Hematopoietic multipotent progenitor cell treated with erythropoietin and hydrocortisone succinate and interleukin-3 and kit ligand, for 8 days (in vitro differentiated cells): ENCODE measurements around the gene ZNF484.
"Not testable (repeated sequence)": the region's sequence is repeated elsewhere in the genome, so short reads cannot be mapped to it uniquely, and the experiment has no call there.

Experiments
- DNase-seq: peaks from one replicate; pipeline ENCODE4 v3.0.0-alpha.2; 2015

Gene ZNF484

GRCh38 chr9:92877531-92878430 is at the start of gene ZNF484:
TSS of gene ZNF484 (minus strand) at chr9:92878038. CDS start at chr9:92875029, 3,009 bp downstream.
- peak; percentile 99 for DNase-seq

GRCh38 chr9:92920437-92920836 is 42.6 kb upstream of the ZNF484 start:
- no peak for DNase-seq

- no peak for DNase-seq
Observed at GRCh38 chr9:92917176-92917800, 39.5 kb upstream of the ZNF484 start.

GRCh38 chr9:92911511-92912475 is 34.0 kb upstream of the ZNF484 start:
- DNase-seq, result no peak

DNA sequence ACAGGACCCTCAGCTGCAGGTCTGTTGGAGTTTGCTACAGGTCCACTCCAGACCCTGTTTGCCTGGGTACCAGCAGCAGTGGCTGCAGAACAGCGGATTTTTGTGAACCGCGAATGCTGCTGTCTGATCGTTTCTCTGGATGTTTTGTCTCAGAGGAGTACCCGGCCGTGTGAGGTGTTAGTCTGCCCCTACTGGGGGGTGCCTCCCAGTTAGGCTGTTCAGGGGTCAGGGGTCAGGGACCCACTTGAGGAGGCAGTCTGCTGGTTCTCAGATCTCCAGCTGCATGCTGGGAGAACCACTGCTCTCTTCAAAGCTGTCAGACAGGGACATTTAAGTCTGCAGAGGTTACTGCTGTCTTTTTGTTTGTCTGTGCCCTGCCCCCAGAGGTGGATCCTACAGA is 27.3 kb upstream of the ZNF484 start:
- not testable (repeated sequence) for DNase-seq

- no peak for DNase-seq
Observed at GRCh38 chr9:92897323-92897722, 19.5 kb upstream of the ZNF484 start.

DNA sequence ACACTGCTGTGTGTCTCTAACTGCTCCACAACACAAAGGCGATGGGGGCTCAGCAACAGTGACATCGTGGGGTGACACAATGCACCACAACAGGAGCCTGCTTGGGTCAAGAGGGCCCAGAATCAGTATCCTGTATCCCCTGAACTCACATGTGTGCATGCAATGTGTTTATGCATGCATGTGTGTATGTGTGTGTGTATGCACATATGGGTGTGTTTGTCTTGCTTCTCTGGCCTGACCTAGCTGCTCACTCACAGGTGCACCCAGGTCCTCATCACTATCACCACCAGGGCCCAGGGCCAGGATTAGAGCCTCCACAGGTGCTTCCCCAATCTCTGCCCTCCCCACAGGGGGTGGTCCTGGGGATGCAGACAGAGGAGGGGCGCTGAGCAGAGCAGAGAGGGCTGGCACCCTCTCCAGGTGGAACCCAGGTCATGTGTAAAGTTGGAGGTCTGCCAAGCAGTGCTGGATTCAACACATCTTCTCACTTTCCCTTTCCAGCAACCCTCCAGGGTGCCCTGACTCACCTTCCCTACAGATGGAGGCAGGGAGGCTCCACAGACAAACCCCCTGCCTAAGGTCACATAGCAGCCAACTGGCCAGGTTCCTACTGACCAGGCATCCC is 18.1 kb upstream of the ZNF484 start:
- no peak for DNase-seq

DNA sequence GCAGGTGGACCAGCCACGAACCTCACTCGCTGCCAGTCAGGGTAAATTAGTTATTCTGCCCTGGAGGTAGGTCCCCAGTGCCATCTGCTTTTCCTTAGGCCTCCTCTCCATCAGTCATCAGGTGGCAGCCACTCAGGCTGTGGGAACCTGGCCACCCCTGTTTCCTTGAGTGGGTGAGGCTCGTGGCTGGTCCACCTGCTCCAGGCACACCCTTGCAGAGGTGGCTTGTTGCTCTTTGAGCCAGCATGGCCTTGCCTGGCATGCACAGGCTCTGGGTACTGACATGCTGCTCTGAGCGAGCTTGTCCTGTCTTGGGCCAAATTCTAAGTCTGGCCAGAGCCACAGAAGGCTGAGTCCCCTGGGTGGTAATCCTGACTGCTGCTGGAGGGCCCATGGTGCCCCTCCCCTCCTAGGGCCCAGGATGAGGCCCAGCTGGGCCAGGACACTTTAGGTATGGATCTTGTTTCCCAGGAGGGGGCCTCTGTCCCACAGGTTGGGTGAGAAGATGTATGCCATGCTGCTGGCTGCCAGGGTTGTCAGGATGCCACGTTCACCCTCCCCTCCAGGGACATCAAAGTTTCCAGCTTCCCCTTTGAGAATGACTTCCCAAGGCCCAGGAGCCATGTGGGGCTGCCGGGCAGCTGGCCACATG is 17.0 kb upstream of the ZNF484 start:
- DNase-seq, result no peak

DNA sequence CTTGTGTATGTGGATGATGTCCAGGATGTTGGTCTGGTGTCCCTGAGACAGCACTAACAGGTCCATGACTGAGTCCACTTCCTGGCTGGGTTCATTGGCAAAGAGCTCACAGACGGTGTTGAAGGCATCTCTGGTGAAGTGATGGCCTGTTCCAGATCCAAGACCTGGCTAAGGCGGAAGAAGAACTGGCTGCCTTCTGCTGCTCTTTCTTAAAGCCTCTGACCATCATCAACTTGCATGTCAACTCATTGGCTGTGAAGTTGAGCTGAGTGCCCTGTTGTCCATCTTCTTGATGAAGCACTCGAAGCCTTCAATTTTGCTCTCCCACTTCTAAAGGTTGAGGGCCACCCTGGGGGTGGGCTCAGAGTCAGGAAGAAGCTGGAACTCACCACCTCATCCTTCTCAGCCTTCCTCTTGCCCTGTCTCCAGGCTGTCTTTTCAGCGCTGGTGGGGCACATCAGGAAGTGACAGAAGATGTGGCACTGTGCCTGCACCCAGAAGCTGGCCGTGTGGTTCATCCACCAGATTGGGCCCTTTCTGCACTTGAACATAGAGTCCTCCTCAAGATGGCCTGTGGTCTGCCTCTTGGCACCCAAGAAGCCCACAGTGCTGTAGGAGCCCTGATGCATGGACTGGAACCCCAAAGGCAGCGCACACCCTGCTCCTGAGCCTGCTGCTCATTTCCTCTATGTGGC is 16.2 kb upstream of the ZNF484 start:
- DNase-seq, result not testable (repeated sequence)

DNA sequence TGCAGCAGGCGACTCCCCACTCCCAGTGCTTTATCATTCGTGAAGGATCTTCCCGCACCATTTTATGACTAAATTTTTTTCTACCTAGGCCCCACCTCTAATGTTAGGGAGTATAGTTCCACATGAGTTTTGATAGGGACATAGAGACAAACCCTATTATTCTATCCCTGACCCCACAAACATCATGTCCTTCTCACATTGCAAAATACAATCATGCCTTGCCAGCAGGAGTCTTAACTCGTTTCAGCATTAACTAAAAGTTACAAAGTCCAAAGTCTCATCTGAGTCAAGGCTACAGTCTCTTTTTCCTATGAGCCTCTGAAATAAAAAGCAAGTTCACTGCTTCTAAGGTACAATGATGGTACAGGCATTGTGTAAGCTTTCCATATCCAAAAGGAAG is 14.4 kb upstream of the ZNF484 start:
- DNase-seq, result not testable (repeated sequence)

- no peak for DNase-seq
Observed at GRCh38 chr9:92890761-92891160, 12.9 kb upstream of the ZNF484 start.

DNA sequence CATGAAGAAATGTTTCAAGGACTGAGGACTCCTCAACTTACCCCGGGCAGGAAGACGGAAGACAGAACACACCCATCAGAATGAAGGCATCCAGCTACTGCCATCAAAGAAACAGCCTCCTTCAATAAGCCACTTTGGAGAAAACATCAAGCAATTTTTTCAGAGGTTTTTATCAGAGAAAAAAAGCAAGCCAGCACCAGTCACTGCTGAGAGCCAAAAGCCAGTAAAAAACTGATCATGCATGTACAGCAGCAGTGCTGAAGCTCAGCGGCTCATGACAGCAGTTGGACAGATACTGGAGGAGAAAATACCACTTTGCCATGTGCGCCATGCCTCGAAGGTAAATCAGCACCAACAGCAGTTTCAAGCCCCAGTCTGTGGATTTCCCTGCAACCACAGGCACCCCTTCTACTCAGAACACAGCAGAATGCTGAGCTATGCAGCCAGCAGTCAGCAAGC is 10.1 kb upstream of the ZNF484 start:
- no peak for DNase-seq

DNA sequence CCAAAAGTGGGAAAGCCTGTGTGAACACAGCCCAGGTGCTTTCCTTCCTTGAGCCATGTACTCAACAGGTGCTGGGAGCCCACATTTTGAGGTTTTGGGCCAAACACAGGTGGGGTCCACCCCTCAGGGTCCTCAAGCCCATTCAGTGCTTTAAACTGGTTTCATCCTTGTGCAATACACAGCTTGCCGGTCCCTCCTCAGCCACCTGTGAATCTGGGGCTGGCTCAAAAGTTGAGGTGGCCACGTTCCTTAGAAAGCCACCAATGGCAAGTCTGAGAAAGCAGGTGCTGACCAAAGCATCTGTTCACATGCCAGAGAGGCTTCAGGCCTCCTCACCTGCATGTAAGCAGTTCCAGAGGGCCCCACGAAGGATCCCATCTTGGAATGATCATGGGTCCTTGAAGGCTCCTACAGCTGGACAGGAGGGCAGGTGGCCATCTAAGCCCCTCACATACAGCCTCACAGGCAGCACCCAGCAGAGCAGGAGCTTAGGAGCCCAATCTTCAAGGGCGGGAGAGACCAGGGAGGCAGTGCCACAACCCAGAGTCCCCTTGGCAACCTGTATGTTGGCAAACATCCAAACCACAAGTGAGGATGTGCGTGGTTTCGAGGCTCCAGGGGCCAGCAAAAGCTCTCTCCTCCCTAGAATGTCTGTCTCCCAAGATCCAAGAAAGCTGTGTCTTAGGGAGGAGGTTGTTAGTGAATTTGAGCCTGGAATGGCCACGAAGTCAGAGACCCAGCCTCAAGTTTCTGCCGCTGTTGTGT is 9.2 kb upstream of the ZNF484 start:
- peak; percentile 65 for DNase-seq

DNA sequence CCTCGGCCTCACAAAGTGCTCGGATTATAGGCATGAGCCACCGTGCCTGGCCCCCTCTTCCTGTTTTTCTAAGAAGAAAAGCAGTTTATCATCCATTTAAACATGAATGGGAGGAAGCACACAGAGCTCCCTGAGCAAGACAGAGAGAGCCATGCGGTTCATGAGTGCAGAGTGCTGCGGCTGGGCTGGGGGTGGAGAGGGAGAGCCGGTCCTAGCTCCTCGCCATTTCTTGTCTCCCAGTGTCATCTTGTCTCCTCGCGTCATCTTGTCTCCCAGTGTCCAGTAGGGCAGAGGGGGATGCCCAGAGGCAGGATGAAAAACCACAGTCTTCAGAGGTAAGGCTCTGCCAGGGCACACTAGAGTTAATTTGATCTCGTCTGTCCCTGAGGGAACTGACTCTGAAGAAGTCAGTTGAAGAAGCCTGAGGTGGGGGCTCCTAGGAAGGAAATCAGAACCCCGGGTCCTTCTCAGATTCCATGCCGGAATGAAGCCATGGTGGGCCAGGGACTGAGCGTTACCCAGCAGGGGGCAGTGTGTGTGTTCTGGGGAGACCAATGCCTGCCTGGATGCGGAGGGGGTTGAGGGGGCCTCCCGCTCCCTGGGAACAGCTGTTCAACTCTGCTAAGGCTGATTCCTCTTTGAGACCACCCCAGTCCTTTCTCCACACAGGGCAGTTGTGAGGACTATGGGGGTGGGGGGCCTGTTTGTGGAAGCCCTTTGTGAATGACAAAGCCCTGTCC is 6.0 kb upstream of the ZNF484 start:
- DNase-seq, result not testable (repeated sequence)

GRCh38 chr9:92882276-92882675 is 4.4 kb upstream of the ZNF484 start:
- DNase-seq, result no peak

GRCh38 chr9:92875373-92875772 is 2.5 kb downstream of the ZNF484 start:
- no peak for DNase-seq

DNA sequence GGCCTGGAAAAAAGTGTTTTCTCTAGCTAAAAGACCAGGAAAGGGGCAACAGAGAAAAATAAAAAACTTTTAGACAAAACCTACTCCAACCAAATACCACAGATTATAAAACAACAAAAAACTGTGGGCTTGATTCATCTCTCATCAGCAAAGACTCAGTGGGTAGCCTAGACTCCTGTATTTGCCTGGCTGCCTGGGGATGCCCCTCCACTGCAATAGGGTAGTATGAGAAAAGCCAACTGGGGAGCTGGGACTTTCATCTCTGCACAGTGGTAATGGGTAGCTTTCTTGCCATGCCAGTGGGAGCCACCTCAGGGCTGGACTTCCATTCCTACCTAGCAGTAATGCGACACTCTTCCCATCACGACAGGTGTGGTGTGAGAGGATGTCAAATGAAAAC is 7.5 kb downstream of the ZNF484 start:
- no peak for DNase-seq

- not testable (repeated sequence) for DNase-seq
Observed at GRCh38 chr9:92866600-92866999, 11.2 kb downstream of the ZNF484 start.

DNA sequence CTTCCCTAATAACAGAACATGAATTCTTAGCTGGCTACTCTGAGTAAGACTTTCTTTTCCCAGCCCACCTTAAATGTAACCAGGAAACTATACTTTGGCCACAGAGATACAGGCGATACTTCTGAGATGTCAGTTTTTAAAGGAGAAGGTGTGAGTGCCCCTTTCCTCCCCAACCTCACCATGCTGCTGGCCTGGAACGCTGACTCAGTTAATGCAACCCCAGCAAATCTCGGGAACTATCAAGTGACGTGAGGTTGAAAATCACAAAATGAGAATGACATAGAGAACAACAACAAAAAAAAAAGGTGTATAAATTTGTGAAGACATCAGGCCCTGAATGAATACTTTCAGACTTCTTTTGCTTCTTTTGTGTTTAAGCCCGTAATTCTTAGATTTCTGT is 13.7 kb downstream of the ZNF484 start:
- DNase-seq, result no peak

DNA sequence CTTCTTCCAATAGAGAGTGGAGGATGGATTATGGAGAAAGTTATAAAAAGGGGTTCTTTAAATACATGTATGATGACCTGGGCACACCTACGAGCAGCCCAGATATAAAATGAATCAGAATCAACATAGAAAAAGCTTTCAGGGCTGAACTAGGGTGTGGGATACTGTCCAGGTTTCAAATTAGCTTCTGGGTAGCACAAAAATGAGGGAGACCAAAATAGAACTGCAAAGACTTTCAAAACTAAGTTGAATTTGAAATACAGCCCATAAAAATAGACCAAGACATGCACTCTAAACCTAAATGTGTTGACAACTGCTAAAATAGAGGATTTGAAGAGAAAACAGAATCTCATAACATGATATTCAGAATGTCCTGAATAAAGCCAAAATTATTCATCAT is 17.0 kb downstream of the ZNF484 start:
- no peak for DNase-seq
